GM10266 (cell line): ENCODE results near the gene SLC16A10.

Experiments
- DNase-seq: peaks from one replicate; pipeline ENCODE4 v3.0.0; 2012; ENCODE audit errors: extremely low spot score
- CTCF ChIP-seq: IDR thresholded peaks from 2 replicates; pipeline ENCODE4 v1.5.1; 2012; ENCODE audit warnings: mild to moderate bottlenecking, low read depth; ENCODE audit not compliant: control insufficient read depth, insufficient read depth; ENCODE audit errors: missing control alignments

SLC16A10 gene

GRCh38 chr6:111239461-111239860 lies 152.2 kb downstream of the SLC16A10 start:
- no peak for TF ChIP-seq CTCF
- no peak for DNase-seq

GRCh38 chr6:111242452-111242851 lies 155.1 kb downstream of the SLC16A10 start:
- no peak for TF ChIP-seq CTCF
- no peak for DNase-seq

- DNase-seq, result no peak
- no peak for TF ChIP-seq CTCF
These were observed 155.8 kb downstream of the SLC16A10 start for GRCh38 chr6:111243095-111243494.

- no peak for TF ChIP-seq CTCF
- no peak for DNase-seq
These were observed 161.5 kb downstream of the SLC16A10 start for GRCh38 chr6:111248789-111249188.

- no peak for TF ChIP-seq CTCF
- DNase-seq, result no peak
These were observed 163.6 kb downstream of the SLC16A10 start for GRCh38 chr6:111250791-111251354.

GRCh38 chr6:111252726-111253125 lies 165.4 kb downstream of the SLC16A10 start:
- no peak for DNase-seq
- TF ChIP-seq CTCF, result no peak

- no peak for TF ChIP-seq CTCF
- DNase-seq, result no peak
These were observed 166.9 kb downstream of the SLC16A10 start for GRCh38 chr6:111254004-111254778.
